NT2/D1 (cell line): ENCODE measurements around the gene ADK.

ENCODE experiments used
- DNase-seq: peaks from one replicate; pipeline ENCODE4 v3.0.0-alpha.2; 2011; ENCODE audit warnings: low read depth, low spot score
- H3K27me3 ChIP-seq: 2 replicates; pipeline ENCODE4 v1.6.0; 2011; ENCODE audit warnings: mild to moderate bottlenecking; ENCODE audit not compliant: insufficient read length, insufficient read depth
- H3K36me3 ChIP-seq: 2 replicates; pipeline ENCODE4 v1.6.1; 2011; ENCODE audit warnings: mild to moderate bottlenecking, low read length, mixed read lengths; ENCODE audit not compliant: insufficient read depth, insufficient read length
- H3K4me1 ChIP-seq: 2 replicates; pipeline ENCODE4 v1.5.1; 2011; ENCODE audit not compliant: insufficient read depth, insufficient read length
- H3K4me3 ChIP-seq: 2 replicates; pipeline ENCODE4 v1.5.1; 2011; ENCODE audit warnings: low read depth; ENCODE audit not compliant: insufficient read length
- H3K9ac ChIP-seq: 2 replicates; pipeline ENCODE4 v1.6.0; 2011; ENCODE audit warnings: low read depth; ENCODE audit not compliant: insufficient read length
- H3K9me3 ChIP-seq: 2 replicates; pipeline ENCODE4 v1.5.1; 2011; ENCODE audit warnings: mild to moderate bottlenecking, low read length; ENCODE audit not compliant: insufficient read depth
- SUZ12 ChIP-seq: IDR thresholded peaks from 2 replicates; pipeline ENCODE4 v1.6.1; 2011; ENCODE audit not compliant: insufficient read length, insufficient read depth; ENCODE audit errors: extremely low read depth
- YY1 ChIP-seq: IDR thresholded peaks from 2 replicates; pipeline ENCODE4 v1.6.1; 2011; ENCODE audit not compliant: insufficient read length, insufficient read depth
- ZNF274 ChIP-seq: IDR thresholded peaks from 2 replicates; pipeline ENCODE4 v1.6.1; 2011; ENCODE audit warnings: mild to moderate bottlenecking, low read depth, low read length

The ADK gene

GRCh38 chr10:74384615-74385183 lies 233.7 kb downstream of the ADK start:
- no peak for DNase-seq
- Histone ChIP-seq H3K9ac (no peak overlapping the region), H3K9me3 (no peaks in the 10 kb centered on the region), H3K27me3 (no peaks in the 10 kb centered on the region), H3K4me1 (no peaks in the 10 kb centered on the region), H3K36me3 (no peaks in the 10 kb centered on the region), H3K4me3 (no peak overlapping the region)
- TF ChIP-seq YY1 (no peak), SUZ12 (no peak), ZNF274 (no peak)

- H3K36me3 ChIP-seq: no peaks in the 10 kb centered on the region
- TF ChIP-seq YY1: no peak
- no peak for TF ChIP-seq SUZ12
- no peak for TF ChIP-seq ZNF274
- H3K9me3 ChIP-seq: no peaks in the 10 kb centered on the region
- H3K4me3 ChIP-seq: no peak overlapping the region
- no peak overlapping the region for H3K9ac ChIP-seq
- no peaks in the 10 kb centered on the region for H3K4me1 ChIP-seq
- DNase-seq: no peak
- H3K27me3 ChIP-seq: no peaks in the 10 kb centered on the region
Observed at GRCh38 chr10:74388801-74389200, 237.8 kb downstream of the ADK start.

GRCh38 chr10:74391786-74392185 lies 240.8 kb downstream of the ADK start:
- Histone ChIP-seq H3K4me1 (no peaks in the 10 kb centered on the region), H3K4me3 (no peak overlapping the region), H3K9me3 (no peaks in the 10 kb centered on the region), H3K27me3 (no peaks in the 10 kb centered on the region), H3K9ac (no peak overlapping the region), H3K36me3 (no peaks in the 10 kb centered on the region)
- no peak for DNase-seq
- no peak for TF ChIP-seq ZNF274
- no peak for TF ChIP-seq SUZ12
- no peak for TF ChIP-seq YY1

- Histone ChIP-seq H3K36me3 (no peaks in the 10 kb centered on the region), H3K9me3 (no peaks in the 10 kb centered on the region), H3K4me3 (no peak overlapping the region), H3K27me3 (no peaks in the 10 kb centered on the region), H3K4me1 (no peaks in the 10 kb centered on the region), H3K9ac (no peak overlapping the region)
- TF ChIP-seq YY1: no peak
- no peak for TF ChIP-seq ZNF274
- DNase-seq: no peak
Observed at GRCh38 chr10:74394416-74394969, 243.5 kb downstream of the ADK start.

- no peak for DNase-seq
- Histone ChIP-seq H3K36me3 (no peaks in the 10 kb centered on the region), H3K4me1 (no peaks in the 10 kb centered on the region), H3K9ac (no peak overlapping the region), H3K4me3 (no peak overlapping the region), H3K27me3 (no peaks in the 10 kb centered on the region), H3K9me3 (no peaks in the 10 kb centered on the region; the same call in 1 of the 2 replicates)
- TF ChIP-seq SUZ12 (no peak), YY1 (no peak), ZNF274 (no peak)
Observed at GRCh38 chr10:74400186-74400585, 249.2 kb downstream of the ADK start.

- no peak overlapping the region for H3K4me3 ChIP-seq
- no peak overlapping the region for H3K9ac ChIP-seq
- DNase-seq: no peak
- no peaks in the 10 kb centered on the region; the same call in 1 of the 2 replicates for H3K9me3 ChIP-seq
- TF ChIP-seq SUZ12 (no peak), YY1 (no peak)
- no peaks in the 10 kb centered on the region for H3K36me3 ChIP-seq
- H3K27me3 ChIP-seq: no peaks in the 10 kb centered on the region
- H3K4me1 ChIP-seq: no peaks in the 10 kb centered on the region
Observed at GRCh38 chr10:74406006-74406405, 255.0 kb downstream of the ADK start.

- H3K9me3 ChIP-seq: no peaks in the 10 kb centered on the region
- H3K4me1 ChIP-seq: no peaks in the 10 kb centered on the region
- no peak overlapping the region for H3K9ac ChIP-seq
- no peaks in the 10 kb centered on the region for H3K27me3 ChIP-seq
- TF ChIP-seq SUZ12: no peak
- no peak for TF ChIP-seq ZNF274
- TF ChIP-seq YY1: no peak
- H3K36me3 ChIP-seq: no peaks in the 10 kb centered on the region
- DNase-seq: no peak
- no peak overlapping the region for H3K4me3 ChIP-seq
Observed at GRCh38 chr10:74415146-74415839, 264.3 kb downstream of the ADK start.

- TF ChIP-seq YY1 (no peak), SUZ12 (no peak), ZNF274 (no peak)
- H3K4me3 ChIP-seq: no peak overlapping the region
Observed at GRCh38 chr10:74417397-74417796, 266.4 kb downstream of the ADK start.

More at GRCh38 chr10:74417397-74417796, 266.4 kb downstream of the ADK start:
- Histone ChIP-seq H3K36me3 (no peaks in the 10 kb centered on the region), H3K9ac (no peak overlapping the region), H3K4me1 (no peaks in the 10 kb centered on the region), H3K9me3 (no peaks in the 10 kb centered on the region), H3K27me3 (no peaks in the 10 kb centered on the region)
- DNase-seq: no peak
